Gastroesophageal sphincter (tissue), 4 donors: ENCODE results near the gene UPB1. TPM values are rescaled to one million over a fixed set of nuclear protein-coding genes. Genes with fewer than 3 reads are reported as not detected.
A peak's percentile ranks its signal among the peaks of the same experiment; 100 is the strongest.
"Not testable (repeated sequence)": the region's sequence is repeated elsewhere in the genome, so short reads cannot be mapped to it uniquely, and the experiment has no call there.

Experiments
- ATAC-seq: fragments of 150-250 bp; one replicate; pipeline ENCODE4 v1.9.1; 2016; ENCODE audit warnings: mild to moderate bottlenecking, moderate library complexity
- H3K27ac ChIP-seq, 4 donors: fragments of 200-600 bp; sonication (generic) in 3 of 4; 1 replicate in 3 of 4; 2 replicates in 1 of 4; pipeline ENCODE4 v1.5.1; 2016 to 2019
- H3K27me3 ChIP-seq: fragments of 200-600 bp; sonication (generic); one replicate; pipeline ENCODE4 v1.5.1; 2019
- H3K36me3 ChIP-seq, 2 donors: fragments of 200-600 bp; sonication (generic); one replicate each; pipeline ENCODE4 v1.5.1; 2019; ENCODE audit warnings: control low read depth in 1 of 2
- H3K4me1 ChIP-seq, 3 donors: fragments of 200-600 bp; sonication (generic); 1 replicate in 2 of 3; 2 replicates in 1 of 3; pipeline ENCODE4 v1.5.1; 2016 to 2019; ENCODE audit warnings: control low read depth in 2 of 3
- H3K4me3 ChIP-seq, 2 donors: fragments of 200-600 bp; sonication (generic); one replicate each; pipeline ENCODE4 v1.5.1; 2019; ENCODE audit warnings: mild to moderate bottlenecking in 1 of 2, moderate library complexity in 1 of 2
- H3K9me3 ChIP-seq, 3 donors: fragments of 200-600 bp; sonication (generic); one replicate each; pipeline ENCODE4 v1.5.1; 2017 to 2019; ENCODE audit warnings: control low read depth in 2 of 3
- EP300 ChIP-seq: sonication (generic); formaldehyde crosslinking; IDR thresholded peaks from one replicate; pipeline ENCODE4 v1.6.1; 2017; ENCODE audit warnings: antibody characterized with exemption, mild to moderate bottlenecking
- POLR2A ChIP-seq, 2 donors: fragments of 450-650 bp; IDR thresholded peaks; one replicate each; pipeline ENCODE4 v1.6.1; 2017; ENCODE audit warnings: antibody characterized with exemption in 2 of 2, mild to moderate bottlenecking in 2 of 2, moderate library complexity in 1 of 2
- POLR2AphosphoS5 ChIP-seq: sonication (generic); formaldehyde crosslinking; IDR thresholded peaks from one replicate; pipeline ENCODE4 v1.6.1; 2017; ENCODE audit warnings: antibody characterized with exemption
- WGBS, 2 donors: methylation state at CpG; one replicate each; pipeline ENCODE4 v1.1.5; 2018; ENCODE audit warnings: low coverage in 1 of 2; 5-methylcytosine and 5-hydroxymethylcytosine counted together
- total RNA-seq, 4 donors: library from RNA; depleted of rRNA; stranded (reverse); fragments of >200 nt; gene quantifications; one replicate each; pipeline ENCODE4 v1.1.0, GENCODE V29; 2016
- TF ChIP-seq, protein P1 (sequence below), 4 experiments: fragments of 200-600 bp in 2 of 4; fragments of 450-650 bp in 2 of 4; sonication (generic) in 1 of 4; IDR thresholded peaks; one replicate each; pipeline ENCODE4 v1.5.1; 2017 to 2019; ENCODE audit warnings: antibody characterized with exemption in 4 of 4, mild to moderate bottlenecking in 2 of 4, moderate library complexity in 2 of 4

Gene UPB1
- total RNA-seq, 4 donors from 2014 or later: 0.13 to 0.93 (median 0.50) TPM; not detected in 1

GRCh38 chr22:24521791-24522245 is 26.7 kb downstream of the UPB1 start:
- WGBS, 2 donors: 24% methylated on average over 6 of the region's 8 CpGs; no CpG with 5 or more reads in 1 of the 2 donors
- peaks cover 0 to 38% (median 10%) of the 10 kb centered on the region in 3 donors for H3K4me1 ChIP-seq

DNA sequence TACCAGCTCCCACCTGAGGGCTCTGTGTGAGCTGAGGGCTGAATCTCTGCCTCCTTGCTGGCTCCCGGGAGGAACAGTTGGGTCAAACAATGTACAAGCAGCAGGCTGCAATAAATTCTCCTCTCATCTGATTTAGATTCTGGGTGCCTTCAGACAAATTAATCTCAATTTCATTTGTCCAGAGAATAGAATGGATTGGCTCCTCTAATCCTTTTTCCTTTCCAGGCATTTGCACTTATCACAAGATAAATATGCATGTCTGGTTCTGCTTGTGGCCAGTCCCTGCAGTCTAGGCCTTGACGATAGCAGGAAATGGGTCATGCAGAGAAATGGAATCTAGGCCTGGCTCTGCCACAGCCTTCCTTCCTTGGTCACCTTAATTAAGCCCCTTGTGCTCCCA is 28.7 kb downstream of the UPB1 start:
- ATAC-seq: no peak
- Histone ChIP-seq H3K4me3 (no peak overlapping the region), H3K27me3 (no peaks in the 10 kb centered on the region), H3K36me3 (no peaks in the 10 kb centered on the region), H3K9me3 (no peaks in the 10 kb centered on the region), H3K4me1 (peaks cover 0 to 38% (median 10%) of the 10 kb centered on the region in 3 donors), H3K27ac (peak overlapping the region in 2 of 4 donors; percentile 11 to 27)
- WGBS, 2 donors: 11 to 53% methylated on average over 2 of the region's 2 CpGs
- TF ChIP-seq EP300 (no peak), POLR2AphosphoS5 (no peak), POLR2A (IDR thresholded peaks at IDR 0.05) (no peak)
- TF ChIP-seq, protein P1, sequence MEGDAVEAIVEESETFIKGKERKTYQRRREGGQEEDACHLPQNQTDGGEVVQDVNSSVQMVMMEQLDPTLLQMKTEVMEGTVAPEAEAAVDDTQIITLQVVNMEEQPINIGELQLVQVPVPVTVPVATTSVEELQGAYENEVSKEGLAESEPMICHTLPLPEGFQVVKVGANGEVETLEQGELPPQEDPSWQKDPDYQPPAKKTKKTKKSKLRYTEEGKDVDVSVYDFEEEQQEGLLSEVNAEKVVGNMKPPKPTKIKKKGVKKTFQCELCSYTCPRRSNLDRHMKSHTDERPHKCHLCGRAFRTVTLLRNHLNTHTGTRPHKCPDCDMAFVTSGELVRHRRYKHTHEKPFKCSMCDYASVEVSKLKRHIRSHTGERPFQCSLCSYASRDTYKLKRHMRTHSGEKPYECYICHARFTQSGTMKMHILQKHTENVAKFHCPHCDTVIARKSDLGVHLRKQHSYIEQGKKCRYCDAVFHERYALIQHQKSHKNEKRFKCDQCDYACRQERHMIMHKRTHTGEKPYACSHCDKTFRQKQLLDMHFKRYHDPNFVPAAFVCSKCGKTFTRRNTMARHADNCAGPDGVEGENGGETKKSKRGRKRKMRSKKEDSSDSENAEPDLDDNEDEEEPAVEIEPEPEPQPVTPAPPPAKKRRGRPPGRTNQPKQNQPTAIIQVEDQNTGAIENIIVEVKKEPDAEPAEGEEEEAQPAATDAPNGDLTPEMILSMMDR (IDR thresholded peaks at IDR 0.05): no peak

More at GRCh38 chr22:24521791-24522245, 26.7 kb downstream of the UPB1 start:
- no peak for ATAC-seq
- Histone ChIP-seq H3K4me3 (no peak overlapping the region), H3K27ac (no peak overlapping the region), H3K27me3 (no peaks in the 10 kb centered on the region), H3K36me3 (no peaks in the 10 kb centered on the region), H3K9me3 (no peaks in the 10 kb centered on the region)
- TF ChIP-seq EP300 (no peak), POLR2AphosphoS5 (no peak)
- TF ChIP-seq, protein P1 (IDR thresholded peaks at IDR 0.05): peak in 3 of 4 experiments; percentile 29 to 44 (median 36)

- TF ChIP-seq EP300: no peak
- TF ChIP-seq, protein P1 (IDR thresholded peaks at IDR 0.05): peak in 3 of 4 experiments; percentile 74 to 79 (median 75)
- no peak for TF ChIP-seq POLR2A (IDR thresholded peaks at IDR 0.05)
- TF ChIP-seq POLR2AphosphoS5: peak; percentile 56
- 10% methylated on average over 2 of the region's 12 CpGs; no CpG with 5 or more reads in 1 of the 2 donors for WGBS, 2 donors
- peak; percentile 80 for ATAC-seq
- no peaks in the 10 kb centered on the region for H3K9me3 ChIP-seq
- H3K36me3 ChIP-seq: no peaks in the 10 kb centered on the region
- H3K4me1 ChIP-seq: peaks cover 0 to 38% (median 10%) of the 10 kb centered on the region in 3 donors
- H3K27ac ChIP-seq: peak overlapping the region in 1 of 4 donors; percentile 11
- no peaks in the 10 kb centered on the region for H3K27me3 ChIP-seq
- H3K4me3 ChIP-seq: no peak overlapping the region
Measured at GRCh38 chr22:24525416-24526037, 30.4 kb downstream of the UPB1 start.

- no peak overlapping the region for H3K4me3 ChIP-seq
- H3K27me3 ChIP-seq: no peaks in the 10 kb centered on the region
- no peaks in the 10 kb centered on the region for H3K9me3 ChIP-seq
- WGBS, 2 donors: 76 to 85% methylated on average over 2 of the region's 2 CpGs
- peaks cover 0 to 38% (median 10%) of the 10 kb centered on the region in 3 donors for H3K4me1 ChIP-seq
- H3K27ac ChIP-seq: no peak overlapping the region
- ATAC-seq: no peak
- H3K36me3 ChIP-seq: no peaks in the 10 kb centered on the region
- TF ChIP-seq, protein P1 (IDR thresholded peaks at IDR 0.05): no peak
- no peak for TF ChIP-seq EP300
- no peak for TF ChIP-seq POLR2AphosphoS5
- TF ChIP-seq POLR2A (IDR thresholded peaks at IDR 0.05): no peak
Measured at GRCh38 chr22:24526191-24526590, 31.1 kb downstream of the UPB1 start.

DNA sequence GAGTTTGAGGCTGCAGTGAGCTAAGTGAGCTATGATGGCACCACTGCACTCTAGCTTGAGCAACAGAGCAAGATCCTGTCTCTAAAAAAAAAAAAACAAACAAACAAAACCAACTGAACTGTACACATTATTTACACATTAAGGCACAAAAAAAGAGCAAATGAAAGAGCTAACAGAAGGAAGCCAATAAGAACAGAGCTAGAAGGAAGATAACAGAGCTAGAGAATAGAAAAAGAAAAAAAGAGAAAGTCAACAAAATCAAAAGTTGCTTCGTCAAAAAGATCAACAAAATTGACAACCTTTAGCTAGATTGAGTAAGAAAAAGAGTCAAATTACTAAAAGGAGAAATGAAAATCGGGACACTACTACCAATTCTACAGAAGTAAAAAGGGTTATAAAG is 34.8 kb downstream of the UPB1 start:
- no peaks in the 10 kb centered on the region for H3K36me3 ChIP-seq
- peaks cover 0 to 11% (median 7%) of the 10 kb centered on the region in 3 donors for H3K4me1 ChIP-seq
- no peak overlapping the region for H3K27ac ChIP-seq
- TF ChIP-seq, protein P1 (IDR thresholded peaks at IDR 0.05): no peak
- TF ChIP-seq POLR2A (IDR thresholded peaks at IDR 0.05) (no peak), EP300 (no peak), POLR2AphosphoS5 (no peak)
- H3K27me3 ChIP-seq: no peaks in the 10 kb centered on the region
- WGBS, 2 donors: 81 to 95% methylated on average over 2 of the region's 2 CpGs
- no peaks in the 10 kb centered on the region for H3K9me3 ChIP-seq
- no peak for ATAC-seq
- H3K4me3 ChIP-seq: no peak overlapping the region

DNA sequence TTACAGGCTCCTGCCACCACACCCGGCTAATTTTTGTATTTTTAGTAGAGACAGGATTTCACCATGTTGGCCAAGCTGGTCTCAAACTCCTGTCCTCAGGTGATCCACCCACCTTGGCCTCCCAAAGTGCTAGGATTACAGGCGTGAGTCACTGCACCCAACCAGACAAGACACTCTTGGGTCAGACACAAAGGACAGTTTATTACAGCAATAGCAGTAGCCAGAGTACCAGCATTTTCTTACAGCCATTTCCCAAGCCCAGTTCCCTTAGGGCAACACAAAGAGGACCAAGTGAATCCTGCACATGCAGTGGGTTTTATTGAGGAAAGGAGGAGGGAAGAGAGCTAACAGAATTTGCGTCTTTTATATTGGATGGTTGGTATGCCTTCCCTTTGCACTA is 35.8 kb downstream of the UPB1 start:
- WGBS, 2 donors: 63 to 93% methylated on average over 2 of the region's 3 CpGs

More for the DNA sequence above, 35.8 kb downstream of the UPB1 start:
- ATAC-seq, H3K4me1 ChIP-seq, H3K4me3 ChIP-seq, H3K9me3 ChIP-seq, H3K27me3 ChIP-seq, H3K36me3 ChIP-seq, H3K27ac ChIP-seq: not testable (repeated sequence)
